GM19351 (cell line): Measurements from ENCODE around the gene SCML2.
"Not testable (repeated sequence)": the region's sequence is repeated elsewhere in the genome, so short reads cannot be mapped to it uniquely, and the experiment has no call there.

ENCODE experiments used
- ATAC-seq: cut with Tn5 transposase; IDR thresholded peaks from one replicate; pipeline ENCODE4 v1.9.1; 2021; ENCODE audit warnings: mild to moderate bottlenecking, moderate library complexity; ENCODE audit not compliant: unreplicated experiment

SCML2 gene

DNA sequence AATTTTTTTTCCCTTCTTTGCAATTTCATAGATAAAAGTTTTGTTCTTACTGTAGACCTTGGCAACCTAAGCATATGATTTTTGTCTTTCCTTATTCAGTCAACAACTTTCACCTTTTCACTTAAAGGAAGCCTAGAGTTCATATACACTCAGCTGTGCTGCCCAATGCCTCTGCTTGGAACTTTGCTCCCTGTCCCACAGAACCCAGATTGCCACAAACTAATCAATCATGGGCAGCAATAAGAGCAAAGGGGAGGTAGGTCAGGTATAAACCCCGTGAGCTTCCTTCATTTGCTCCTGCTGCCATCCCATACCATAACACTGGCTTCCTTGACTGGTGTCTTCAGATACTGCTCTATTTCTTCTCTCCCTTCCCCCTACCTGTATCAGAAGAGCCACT, 82.8 kb downstream of the SCML2 start:
- ATAC-seq, result no peak

DNA sequence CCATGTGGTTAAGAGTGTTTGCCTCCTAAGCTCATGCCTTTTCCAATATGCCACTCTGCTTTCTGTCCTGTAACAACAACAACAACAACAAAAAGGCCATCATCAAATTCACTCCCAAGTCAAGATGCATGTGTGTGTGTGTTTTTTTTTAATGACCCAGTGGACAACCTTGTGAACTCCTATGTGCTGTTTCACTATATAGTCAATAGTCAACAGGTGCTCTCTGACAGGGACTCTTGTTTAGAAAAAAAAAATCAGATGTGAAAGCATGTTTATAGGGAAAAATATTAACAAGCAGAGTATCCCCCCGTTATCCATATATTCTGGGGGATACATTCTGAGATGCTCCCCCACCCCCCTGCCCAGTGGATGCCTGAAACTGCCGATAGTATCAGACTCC, 83.2 kb downstream of the SCML2 start:
- no peak for ATAC-seq

DNA sequence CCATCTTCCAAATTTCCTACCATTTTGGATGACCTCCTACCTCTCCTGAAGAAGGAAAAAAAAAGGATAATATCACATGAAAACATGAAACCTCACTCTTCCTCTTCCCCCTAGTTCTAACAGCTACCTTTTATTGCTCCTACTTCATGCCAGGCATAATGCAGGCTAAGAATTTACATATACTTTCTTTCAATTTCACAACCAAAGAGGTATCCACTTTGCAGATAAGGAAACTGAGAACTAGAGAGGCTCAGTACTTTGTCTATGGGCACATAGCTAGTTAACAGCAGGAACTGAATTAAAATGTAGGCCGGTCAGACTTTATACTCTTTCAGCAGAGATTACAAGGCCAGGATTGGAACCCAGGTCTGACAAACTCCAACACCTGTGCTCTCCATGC, 99.4 kb downstream of the SCML2 start:
- no peak for ATAC-seq

DNA sequence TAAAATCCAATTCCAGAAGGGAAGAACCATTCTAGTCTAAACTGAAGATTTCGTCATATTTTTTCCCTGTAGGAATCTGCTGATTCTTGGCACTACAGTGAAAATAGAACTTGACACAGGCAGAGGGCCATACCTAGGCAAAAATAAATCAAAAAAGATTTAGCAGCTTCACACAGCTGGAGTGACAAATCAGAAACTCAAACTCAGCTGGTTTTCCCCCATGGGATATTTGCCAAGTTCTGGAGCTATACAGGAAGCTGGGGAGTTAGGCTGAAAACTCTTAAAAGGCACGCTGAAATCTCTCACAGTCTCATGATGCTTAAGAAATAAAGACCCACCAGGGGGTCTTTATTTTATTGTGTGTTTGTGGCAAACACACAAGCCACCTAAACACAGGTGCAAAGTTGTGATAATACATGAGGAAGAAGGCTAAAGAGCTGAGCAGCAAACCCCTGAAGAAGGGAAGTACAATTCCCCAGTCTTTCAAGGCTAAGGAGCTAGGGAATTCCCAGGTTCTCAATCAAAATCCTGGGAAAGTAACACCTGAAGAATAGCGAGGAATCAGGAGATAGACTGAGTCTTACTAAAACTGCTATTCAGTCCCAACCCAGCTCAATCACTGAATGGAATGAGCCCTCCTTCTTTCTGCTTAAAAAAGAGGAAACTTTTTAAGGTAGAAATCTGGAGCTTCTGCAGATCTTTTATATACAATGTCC, 101.7 kb downstream of the SCML2 start:
- no peak for ATAC-seq

DNA sequence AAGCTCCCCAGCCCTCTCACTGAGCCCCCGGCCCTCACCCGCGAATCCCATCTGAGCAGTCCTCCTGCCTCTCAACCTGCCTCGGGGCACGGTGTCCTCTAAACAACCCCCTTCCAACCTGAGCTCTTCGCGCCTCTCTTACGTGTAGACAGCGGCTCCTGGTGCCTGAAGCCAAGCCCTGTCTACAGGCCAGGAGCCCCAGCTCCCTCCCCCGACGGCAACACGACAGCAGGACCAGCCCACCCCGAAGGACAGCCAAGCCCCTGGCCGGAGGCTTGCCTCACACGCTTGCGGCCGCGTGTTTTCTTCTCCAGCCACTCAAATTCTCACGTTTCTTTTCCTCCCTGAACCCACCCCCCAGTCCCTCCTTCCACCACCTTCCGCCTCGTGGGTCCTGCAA, 124.8 kb downstream of the SCML2 start:
- ATAC-seq, result not testable (repeated sequence)

DNA sequence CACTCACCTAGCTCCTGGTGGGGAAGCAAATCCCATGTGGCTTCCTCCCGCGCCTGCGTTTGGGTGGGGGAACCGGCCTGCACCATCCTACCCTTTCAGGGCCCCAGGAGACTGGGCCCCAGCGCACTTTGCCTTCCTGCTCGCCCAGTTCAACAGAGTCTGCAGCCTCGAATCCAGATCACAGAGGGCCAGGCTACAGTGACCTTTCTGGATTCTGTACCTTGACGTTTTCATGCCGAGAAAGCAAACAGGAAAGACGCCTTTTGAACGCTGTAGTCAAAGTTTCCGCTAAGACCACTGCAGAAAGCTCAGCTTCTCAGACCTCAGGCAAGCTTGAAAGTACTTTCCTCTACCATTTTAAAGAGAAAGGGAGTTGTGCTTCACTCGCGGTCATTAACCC, 126.4 kb downstream of the SCML2 start:
- ATAC-seq, result no peak

DNA sequence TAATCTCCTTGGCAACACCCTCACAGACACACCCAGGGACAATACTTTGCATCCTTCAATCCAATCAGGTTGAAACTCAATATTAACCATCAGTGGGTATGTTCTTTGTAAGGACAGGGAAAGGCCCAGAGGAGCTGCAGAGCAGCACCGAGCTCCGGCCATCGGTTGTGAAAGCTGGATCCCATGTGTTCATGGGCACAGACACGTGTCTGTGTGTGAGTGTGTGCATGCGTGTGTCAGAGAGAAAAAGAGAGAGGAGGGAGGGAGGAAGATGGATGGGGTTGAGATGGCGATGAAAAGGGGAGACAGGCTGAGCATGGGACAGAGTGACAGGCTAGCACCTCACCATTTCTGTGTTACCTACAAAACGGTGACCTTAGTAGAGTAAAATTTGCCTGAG, 127.0 kb downstream of the SCML2 start:
- no peak for ATAC-seq

DNA sequence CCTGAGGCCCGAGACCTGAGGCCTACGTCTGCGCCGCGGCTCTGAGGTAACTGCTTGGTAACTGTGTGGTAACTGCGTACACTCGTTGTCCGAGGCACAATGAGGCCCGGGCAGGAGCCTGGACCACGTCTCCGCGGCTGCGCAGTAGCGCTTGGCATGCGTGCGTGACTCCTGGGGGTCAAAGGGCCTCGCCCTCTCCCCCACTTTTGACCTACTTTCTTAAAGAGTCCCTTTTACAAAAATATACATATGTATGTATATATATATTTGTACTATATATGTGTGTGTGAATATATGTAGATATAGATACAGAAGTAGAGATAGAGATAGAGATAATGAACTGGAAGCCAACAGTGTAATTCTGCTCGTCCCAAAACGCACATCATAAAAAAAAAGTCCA, 133.7 kb downstream of the SCML2 start, which contains the start of gene BEND2:
BEND2 (minus strand) TSS at position 101 of the 400 bp plus-strand sequence. CDS start 136 bp downstream, outside the sequence.
- ATAC-seq, result no peak

DNA sequence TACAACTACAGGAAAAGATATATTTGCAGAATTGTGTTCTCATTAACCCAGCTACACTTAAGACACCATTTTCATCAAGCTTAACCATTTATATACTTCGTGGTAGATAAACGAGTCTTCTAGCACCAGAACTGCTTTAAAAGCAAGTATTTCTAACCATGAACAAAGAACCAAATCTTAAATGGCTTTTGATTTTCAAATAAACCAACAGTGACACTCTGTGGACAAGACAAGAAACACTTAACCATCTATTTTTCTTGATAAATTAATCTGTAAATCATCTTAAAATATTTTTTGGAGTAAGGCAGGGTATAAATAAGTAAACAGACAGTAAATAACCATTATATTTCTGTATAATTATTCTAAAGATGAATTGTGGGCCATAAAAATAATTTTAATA, 144.0 kb downstream of the SCML2 start:
- no peak for ATAC-seq

DNA sequence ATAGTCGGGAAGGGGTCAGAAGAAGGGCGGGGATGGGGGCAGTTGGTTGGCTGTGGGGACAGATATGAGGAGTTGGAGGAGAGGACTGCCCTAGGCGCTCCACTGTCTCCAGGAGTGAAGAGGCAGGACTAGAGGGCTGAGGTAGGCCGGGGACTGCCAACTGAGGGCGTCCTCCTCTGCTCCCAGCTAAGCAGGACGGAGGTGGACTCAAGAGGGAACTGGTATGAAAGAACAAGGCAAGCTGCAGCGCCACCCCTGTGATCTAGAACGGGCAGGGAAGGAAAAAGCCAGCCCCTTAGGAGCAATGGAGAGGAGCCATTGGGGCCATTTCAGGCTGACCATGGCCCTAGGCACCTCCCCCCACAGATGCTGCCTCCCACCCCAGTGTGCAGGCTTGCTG, 147.8 kb downstream of the SCML2 start:
- ATAC-seq, result no peak

DNA sequence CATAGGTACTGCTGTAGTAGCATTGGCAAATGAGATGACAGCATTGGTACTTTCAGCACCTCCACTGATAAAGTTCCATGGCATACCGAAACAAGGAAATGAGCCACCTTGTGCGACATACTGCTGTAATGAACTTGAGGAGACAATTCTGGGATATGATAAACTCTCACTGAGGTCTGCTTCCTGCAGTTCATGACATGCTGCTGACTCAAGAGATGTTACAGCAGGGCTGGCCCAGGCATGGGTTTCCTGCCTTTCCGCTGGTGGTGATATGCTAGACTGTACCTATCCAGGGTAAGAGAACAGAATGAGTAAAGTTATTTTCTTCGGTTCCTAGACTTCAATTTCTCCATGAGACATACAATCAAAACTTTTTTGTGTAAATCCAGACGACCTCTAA, 150.9 kb downstream of the SCML2 start:
- no peak for ATAC-seq

DNA sequence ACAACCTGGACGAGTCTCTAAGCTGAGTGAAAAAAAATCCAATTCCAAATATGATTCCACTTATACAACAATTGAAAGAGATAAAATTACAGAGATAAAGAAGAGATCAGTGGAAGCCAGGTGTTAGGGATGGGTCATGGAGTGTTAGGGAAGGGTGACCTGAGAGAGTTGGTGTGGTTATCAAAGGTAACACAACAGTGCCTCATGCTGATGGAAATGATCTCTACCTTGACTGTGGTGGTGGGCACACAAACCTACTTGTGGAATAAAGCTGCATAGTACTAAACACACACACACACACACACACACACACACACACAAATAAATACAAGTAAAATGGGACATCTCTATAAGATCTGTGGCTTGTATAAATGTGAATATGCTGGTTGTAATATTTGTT, 159.8 kb downstream of the SCML2 start:
- no peak for ATAC-seq
